Suprapubic skin (tissue), 4 donors: ENCODE measurements around the gene SLC25A3.

Experiments used
- EP300 ChIP-seq: sonication (generic); formaldehyde crosslinking; IDR thresholded peaks from one replicate; pipeline ENCODE4 v1.6.1; 2017; ENCODE audit warnings: antibody characterized with exemption
- POLR2A ChIP-seq, 2 donors: fragments of 450-650 bp; IDR thresholded peaks; one replicate each; pipeline ENCODE4 v1.6.1; 2017; ENCODE audit warnings: antibody characterized with exemption in 2 of 2, mild to moderate bottlenecking in 2 of 2, moderate library complexity in 2 of 2
- POLR2AphosphoS5 ChIP-seq, 3 donors: sonication (generic); formaldehyde crosslinking; IDR thresholded peaks; one replicate each; pipeline ENCODE4 v1.6.1; 2017; ENCODE audit warnings: antibody characterized with exemption in 3 of 3
- TF ChIP-seq, protein P1 (sequence below), 2 donors: fragments of 200-600 bp in 1 of 2; fragments of 450-650 bp in 1 of 2; sonication (generic) in 1 of 2; IDR thresholded peaks; one replicate each; pipeline ENCODE4 v1.5.1; 2016 to 2019; ENCODE audit warnings: antibody characterized with exemption in 2 of 2, mild to moderate bottlenecking in 1 of 2, moderate library complexity in 1 of 2

GRCh38 chr12:98635657-98636323, 42.3 kb downstream of the SLC25A3 start:
- TF ChIP-seq, protein P1, sequence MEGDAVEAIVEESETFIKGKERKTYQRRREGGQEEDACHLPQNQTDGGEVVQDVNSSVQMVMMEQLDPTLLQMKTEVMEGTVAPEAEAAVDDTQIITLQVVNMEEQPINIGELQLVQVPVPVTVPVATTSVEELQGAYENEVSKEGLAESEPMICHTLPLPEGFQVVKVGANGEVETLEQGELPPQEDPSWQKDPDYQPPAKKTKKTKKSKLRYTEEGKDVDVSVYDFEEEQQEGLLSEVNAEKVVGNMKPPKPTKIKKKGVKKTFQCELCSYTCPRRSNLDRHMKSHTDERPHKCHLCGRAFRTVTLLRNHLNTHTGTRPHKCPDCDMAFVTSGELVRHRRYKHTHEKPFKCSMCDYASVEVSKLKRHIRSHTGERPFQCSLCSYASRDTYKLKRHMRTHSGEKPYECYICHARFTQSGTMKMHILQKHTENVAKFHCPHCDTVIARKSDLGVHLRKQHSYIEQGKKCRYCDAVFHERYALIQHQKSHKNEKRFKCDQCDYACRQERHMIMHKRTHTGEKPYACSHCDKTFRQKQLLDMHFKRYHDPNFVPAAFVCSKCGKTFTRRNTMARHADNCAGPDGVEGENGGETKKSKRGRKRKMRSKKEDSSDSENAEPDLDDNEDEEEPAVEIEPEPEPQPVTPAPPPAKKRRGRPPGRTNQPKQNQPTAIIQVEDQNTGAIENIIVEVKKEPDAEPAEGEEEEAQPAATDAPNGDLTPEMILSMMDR (IDR thresholded peaks at IDR 0.05): no peak
- no peak for TF ChIP-seq POLR2A (IDR thresholded peaks at IDR 0.05)
- no peak for TF ChIP-seq POLR2AphosphoS5 (IDR thresholded peaks at IDR 0.05)
- TF ChIP-seq EP300: no peak
